Stimulated activated CD8-positive, alpha-beta memory T cell treated with anti-CD3 and anti-CD28 coated beads, Interleukin-4, amount 100 ng/mL, for 24 hours (primary cell): Measurements from ENCODE around the gene MSLN.
"Not testable (repeated sequence)": the region's sequence is repeated elsewhere in the genome, so short reads cannot be mapped to it uniquely, and the experiment has no call there.

ENCODE experiments used
- DNase-seq: peaks from one replicate; pipeline ENCODE4 v3.0.0-alpha.2; 2020; ENCODE audit warnings: low read depth

The MSLN gene

GRCh38 chr16:760545-761343 lies at the start of gene MSLN:
TSS of gene MSLN (plus strand) at chr16:760734. CDS start at chr16:762681, 1,947 bp downstream.
- DNase-seq, result no peak

DNA sequence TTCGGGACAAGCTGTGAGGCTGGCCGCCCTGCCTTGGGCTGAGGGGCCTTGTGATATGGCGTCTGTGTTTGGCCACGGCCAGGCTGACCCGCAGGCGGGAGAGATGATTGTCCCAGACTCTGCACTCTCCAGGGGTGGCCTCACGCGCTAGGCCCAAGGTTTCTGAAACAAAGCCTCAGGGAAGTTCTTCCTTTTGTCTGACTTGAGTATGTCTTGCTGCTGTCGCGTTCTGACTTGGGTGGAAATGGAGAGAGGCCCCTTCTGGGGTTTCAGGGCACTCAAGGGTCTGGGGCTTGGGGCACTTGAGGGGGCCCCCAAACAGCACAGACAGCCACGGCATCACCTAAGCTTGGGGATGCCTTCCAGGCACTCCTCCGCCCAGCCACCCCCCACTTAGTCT lies 49.5 kb upstream of the MSLN start:
- no peak for DNase-seq

DNA sequence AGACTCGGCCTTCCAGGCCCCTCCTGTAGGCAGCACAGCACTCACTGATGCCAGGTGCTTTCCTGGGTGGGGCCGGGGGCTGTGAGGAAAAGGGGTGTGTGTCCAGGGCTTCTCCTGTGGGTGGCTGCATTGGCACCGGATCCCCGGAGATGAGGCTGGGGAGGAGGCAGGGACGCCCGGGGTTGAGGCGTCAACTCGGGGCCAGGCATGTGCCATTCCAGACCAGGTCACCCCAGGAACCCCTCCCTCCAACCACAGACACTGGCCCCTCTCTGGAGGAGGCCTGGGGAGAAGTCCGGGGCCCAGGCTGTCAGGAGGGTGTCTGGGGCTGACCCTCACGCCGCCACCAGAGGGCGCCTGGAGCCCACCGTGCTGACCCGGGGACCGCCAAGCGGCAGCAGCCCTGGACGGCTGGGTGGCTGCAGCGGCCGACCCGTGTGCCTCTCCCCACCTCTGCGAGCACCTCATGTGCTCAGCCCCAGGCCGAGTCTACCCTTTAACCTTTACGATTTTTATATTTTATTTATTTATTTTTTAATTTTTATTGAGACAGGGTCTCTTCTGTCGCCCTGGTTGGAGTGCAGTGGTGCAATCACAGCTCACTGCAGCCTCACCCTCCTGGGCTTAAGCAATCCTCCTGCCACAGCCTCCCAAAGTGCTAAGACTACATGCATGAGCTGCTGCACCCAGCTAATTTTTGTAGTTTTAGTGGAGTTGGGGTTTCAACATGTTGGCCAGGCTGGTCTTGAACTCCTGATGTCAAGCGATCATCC lies 48.8 kb upstream of the MSLN start:
- DNase-seq, result peak; percentile 70

- DNase-seq, result not testable (repeated sequence)
These were observed 47.7 kb upstream of the MSLN start for GRCh38 chr16:712740-713250.

DNA sequence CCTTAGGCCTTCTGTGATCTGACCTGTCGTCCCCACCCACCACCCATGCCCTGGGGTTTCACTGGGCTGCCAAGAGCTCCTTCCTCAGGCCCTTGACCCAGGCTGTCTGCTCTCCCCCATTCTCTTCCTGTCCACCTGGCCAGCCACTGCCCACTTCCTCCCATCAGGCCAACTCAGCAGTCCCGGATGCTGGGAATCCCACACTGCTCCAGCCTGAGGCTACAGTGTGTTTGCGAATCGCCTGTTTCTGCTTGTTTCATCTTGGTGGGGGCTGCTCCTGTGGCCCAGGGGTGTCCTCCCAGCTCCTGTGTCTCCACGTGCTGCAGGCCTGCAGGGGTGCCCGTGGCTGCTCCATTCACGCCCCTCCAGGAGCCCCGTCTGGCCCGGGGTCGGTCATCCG lies 46.5 kb upstream of the MSLN start:
- DNase-seq, result no peak

DNA sequence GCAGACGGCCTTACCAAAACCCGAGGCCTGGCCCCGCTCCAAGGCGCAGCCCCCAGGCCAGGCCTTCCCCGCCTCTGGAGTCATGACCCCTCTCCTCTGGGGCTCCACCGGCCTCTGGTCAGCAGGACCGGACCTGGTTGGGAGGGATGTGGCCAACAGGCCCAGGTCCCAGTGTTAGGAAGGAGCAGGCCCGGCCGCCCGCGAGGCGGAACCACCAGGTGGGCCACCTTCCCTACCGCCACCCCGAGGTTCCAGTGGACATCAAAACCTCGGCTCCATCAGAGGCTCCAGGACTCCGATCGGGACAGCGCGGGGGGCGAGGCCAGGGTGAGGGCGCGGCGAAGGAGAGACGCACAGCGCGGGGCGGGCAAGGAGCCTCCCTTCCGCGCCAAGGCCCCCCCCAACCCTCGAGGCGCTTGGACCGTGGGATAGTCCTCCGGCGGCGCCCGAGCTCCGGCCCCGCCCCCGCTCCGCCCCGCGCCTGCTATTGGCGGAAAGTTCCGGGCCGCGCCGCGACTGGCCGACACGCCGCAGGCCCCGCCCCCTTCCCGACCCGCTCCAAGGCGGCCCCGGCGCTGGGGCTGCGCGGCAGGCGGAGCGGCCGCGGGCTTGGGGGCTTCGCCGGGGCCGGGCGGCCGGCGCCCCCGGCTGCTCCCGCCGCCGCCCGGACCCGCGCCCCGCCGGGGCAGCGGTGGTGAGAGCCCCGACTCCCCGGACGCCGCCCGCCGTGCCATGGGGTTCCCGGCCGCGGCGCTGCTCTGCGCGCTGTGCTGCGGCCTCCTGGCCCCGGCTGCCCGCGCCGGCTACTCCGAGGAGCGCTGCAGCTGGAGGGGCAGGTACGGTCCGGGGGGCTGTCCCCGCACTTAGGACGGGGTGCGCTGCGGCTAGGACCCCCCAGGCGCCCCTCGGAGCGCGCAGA lies 45.7 kb upstream of the MSLN start, which contains the start of gene METRN:
METRN (plus strand) TSS at position 561 of the 919 bp plus-strand sequence; CDS start at position 733, 172 bp downstream.
- peak; percentile 90 for DNase-seq

DNA sequence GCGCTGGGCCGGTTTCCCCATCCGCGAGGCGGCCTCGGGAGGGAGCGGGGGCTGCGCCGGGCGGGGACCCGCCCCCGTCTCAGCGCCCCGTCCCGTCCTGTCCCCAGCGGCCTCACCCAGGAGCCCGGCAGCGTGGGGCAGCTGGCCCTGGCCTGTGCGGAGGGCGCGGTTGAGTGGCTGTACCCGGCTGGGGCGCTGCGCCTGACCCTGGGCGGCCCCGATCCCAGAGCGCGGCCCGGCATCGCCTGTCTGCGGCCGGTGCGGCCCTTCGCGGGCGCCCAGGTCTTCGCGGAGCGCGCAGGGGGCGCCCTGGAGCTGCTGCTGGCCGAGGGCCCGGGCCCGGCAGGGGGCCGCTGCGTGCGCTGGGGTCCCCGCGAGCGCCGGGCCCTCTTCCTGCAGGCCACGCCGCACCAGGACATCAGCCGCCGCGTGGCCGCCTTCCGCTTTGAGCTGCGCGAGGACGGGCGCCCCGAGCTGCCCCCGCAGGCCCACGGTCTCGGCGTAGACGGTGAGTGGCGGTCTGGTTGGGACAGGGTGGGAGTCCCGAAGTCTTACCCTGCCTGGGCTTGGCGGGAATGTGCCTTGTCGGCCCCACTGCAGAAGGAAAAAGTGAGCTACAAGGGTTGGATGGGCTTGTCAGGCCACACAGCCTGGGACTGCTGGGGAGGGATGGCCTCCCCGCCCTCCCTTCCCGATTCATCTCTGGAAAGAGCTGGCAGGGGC lies 44.9 kb upstream of the MSLN start:
- DNase-seq, result no peak

DNA sequence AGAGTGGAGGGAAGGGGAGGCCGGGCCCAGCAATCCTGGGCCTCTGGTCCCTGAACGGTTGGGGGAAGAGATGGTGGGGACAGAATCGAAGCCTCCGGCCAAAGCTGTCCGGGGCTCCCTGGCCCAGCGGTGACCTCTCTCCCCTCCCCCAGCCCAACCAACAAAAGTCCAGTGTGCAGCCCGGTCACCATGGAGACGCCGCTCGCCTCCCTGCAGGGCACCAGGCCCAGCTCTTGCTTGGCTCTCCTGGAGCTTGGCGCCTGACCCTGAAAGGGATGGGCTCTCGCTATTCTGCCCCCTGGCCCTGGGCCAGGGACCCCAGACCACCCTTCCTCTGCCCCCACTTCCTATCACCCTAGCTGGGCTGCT lies 44.4 kb upstream of the MSLN start:
- no peak for DNase-seq

GRCh38 chr16:716768-717325 lies 43.7 kb upstream of the MSLN start:
- DNase-seq, result no peak

- no peak for DNase-seq
These were observed 42.9 kb upstream of the MSLN start for GRCh38 chr16:717450-718245.

DNA sequence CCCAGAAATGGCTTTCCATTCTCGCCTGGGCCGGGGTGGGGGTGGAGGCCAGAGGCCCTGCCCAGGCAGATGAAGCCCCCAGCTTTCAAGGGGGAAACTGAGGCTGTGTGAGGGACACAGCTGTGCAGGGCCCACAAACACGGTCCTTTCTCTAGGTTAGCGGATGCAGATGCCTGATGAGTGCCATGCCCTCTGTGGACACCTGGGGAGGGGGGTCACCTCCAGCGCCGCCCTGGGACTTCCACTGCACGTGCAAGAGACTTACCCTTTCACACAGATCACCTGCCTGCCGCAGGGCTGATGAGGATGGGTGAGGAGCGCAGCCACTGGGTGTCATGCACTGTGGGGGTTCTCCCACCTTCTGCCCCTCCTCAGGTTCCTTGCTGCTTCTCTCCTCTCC lies 42.1 kb upstream of the MSLN start:
- no peak for DNase-seq

- DNase-seq, result no peak
These were observed 41.6 kb upstream of the MSLN start for GRCh38 chr16:718922-719321.

DNA sequence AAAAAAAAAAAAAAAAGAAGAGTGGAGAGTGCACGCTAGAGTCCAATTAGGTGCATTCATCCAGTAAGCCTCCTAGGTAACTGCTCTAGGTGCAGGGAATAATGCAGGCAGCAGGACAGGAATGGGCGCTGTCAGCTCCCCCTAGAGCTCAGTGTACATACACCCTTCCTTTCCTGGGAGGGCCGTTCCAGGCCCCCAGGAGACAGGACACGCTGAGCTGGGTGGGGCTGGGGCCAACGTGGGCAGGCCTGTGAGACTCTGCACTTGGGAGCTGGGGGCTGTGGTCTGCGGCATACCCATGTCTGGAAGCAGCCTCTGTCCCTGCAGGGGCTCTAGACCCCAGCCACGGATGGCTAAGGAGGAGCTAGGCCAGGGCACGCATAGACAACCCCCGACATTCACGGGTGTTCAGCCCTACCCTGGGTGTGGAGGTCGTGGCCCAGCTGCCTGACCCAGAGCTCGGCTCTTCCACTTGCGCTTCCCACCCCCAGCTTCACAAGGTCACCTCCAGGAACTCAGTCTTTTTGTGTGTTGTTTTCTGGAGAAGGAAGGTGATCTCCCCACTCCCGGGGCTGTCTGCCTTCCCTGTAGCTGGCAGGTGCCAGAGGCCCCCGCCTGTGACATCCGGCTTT lies 40.6 kb upstream of the MSLN start:
- DNase-seq, result no peak

DNA sequence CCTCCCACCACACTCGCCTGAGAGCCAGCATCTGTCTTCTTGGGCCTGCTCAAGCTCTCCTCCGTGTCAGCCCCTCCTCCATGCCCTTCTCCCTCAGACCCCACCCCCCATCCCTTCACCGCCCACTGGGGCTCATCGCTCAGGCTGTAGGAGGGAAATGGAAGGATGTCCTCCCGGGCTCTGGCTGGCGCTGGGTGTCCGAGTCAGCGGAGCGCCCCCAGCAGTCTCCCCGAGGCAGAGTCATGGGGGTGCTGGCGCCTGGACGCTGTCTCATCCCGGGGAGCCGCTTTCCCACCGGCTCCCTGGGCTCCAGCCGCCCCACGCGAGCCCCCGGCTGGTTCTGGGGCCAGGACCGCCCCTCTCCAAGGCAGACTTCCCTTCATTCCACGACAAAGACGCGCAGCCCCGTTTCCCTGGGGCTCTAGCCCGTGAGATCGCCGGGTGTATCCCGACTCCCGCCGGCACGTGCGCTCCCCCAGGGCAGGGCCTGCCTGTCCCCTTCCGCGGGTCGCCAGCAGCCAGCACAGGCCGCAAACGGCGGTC lies 40.0 kb upstream of the MSLN start:
- DNase-seq, result no peak

GRCh38 chr16:720990-721764 lies 39.4 kb upstream of the MSLN start, which contains the start of gene ANTKMT:
TSS of gene ANTKMT (plus strand) at chr16:721146. CDS start at chr16:721275, 129 bp downstream.
- DNase-seq, result peak; percentile 75

DNA sequence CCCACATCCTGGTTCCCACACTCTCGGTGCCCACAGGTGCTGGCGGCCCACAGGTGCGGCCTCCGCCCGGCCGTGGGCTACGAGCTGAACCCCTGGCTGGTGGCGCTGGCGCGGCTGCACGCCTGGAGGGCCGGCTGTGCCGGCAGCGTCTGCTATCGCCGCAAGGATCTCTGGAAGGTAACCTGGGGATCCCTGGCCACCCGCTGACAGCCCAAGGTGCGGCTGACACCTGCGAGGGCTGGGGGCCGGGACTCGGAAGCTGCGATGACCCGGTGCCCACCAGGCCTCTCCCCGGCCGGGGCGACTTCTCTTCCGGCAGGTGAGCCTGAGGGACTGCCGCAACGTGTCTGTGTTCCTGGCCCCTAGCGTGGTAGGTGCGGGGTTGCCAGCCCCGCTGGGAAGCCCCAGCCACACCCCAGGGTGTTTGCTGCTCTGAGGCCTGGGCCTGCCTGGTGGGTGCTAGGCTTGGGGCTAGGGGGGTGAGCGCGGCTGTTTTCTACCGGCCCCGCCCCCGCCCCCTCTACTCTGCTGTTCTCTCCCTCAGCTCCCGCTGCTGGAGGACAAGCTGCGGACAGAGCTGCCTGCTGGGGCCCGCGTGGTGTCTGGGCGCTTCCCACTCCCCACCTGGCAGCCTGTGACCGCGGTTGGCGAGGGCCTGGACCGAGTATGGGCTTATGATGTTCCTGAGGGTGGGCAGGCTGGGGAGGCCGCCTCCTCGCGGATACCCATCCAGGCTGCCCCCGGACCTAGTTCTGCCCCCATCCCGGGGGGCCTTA lies 38.6 kb upstream of the MSLN start:
- no peak for DNase-seq

GRCh38 chr16:722835-723633 lies 37.5 kb upstream of the MSLN start:
- DNase-seq, result no peak
